HepG2 (cell line): ENCODE data around the gene STARD10. TPM values are rescaled to one million over a fixed set of nuclear protein-coding genes. Genes with fewer than 3 reads are reported as not detected.

Source experiments
- ARID4A ChIP-seq: sonication (generic); formaldehyde crosslinking; IDR thresholded peaks from 2 replicates; pipeline ENCODE4 v1.5.0; 2020; ENCODE audit warnings: mild to moderate bottlenecking, missing genetic modification reagents, borderline replicate concordance
- BCL6 ChIP-seq: IDR thresholded peaks from 2 replicates; pipeline ENCODE4 v1.6.1; 2016; ENCODE audit warnings: missing genetic modification reagents, missing compliant biosample characterization
- CENPT ChIP-seq: sonication (generic); formaldehyde crosslinking; IDR thresholded peaks from 2 replicates; pipeline ENCODE4 v1.8.0; 2022; ENCODE audit warnings: low read depth, mild to moderate bottlenecking, moderate library complexity, missing genetic modification reagents
- EP300 ChIP-seq, 3 experiments: sonication (generic) in 1 of 3; formaldehyde crosslinking in 1 of 3; IDR thresholded peaks; 2 replicates each; pipeline versions ENCODE4 v1.5.1 to v1.6.1; 2011 to 2020; ENCODE audit warnings: low read depth in 2 of 3, low read length in 2 of 3, borderline replicate concordance in 1 of 3, improper control_type of control experiment in 1 of 3, mild to moderate bottlenecking in 1 of 3, missing genetic modification reagents in 1 of 3, moderate library complexity in 1 of 3
- ETS1 ChIP-seq: sonication (generic); formaldehyde crosslinking; IDR thresholded peaks from 2 replicates; pipeline ENCODE4 v1.4.0; 2020; ENCODE audit warnings: missing genetic modification reagents
- GABPA ChIP-seq, 2 experiments: IDR thresholded peaks; 2 replicates each; pipeline ENCODE4 v1.6.1; 2011 to 2016; ENCODE audit warnings: low read depth in 2 of 2, low read length in 1 of 2, missing biosample characterization in 1 of 2, missing genetic modification characterization in 1 of 2
- GPBP1L1 ChIP-seq: sonication (generic); formaldehyde crosslinking; IDR thresholded peaks from 2 replicates; pipeline ENCODE4 v1.5.0; 2020; ENCODE audit warnings: mild to moderate bottlenecking, missing genetic modification reagents
- MIXL1 ChIP-seq: IDR thresholded peaks from 2 replicates; pipeline ENCODE4 v1.6.1; 2016
- NFE2 ChIP-seq: sonication (generic); formaldehyde crosslinking; IDR thresholded peaks from 2 replicates; pipeline ENCODE4 v1.4.0; 2020; ENCODE audit warnings: missing genetic modification reagents
- RXRA ChIP-seq: sonication (generic); formaldehyde crosslinking; IDR thresholded peaks from 2 replicates; pipeline ENCODE4 v1.5.1; 2020; ENCODE audit warnings: missing genetic modification reagents
- SALL2 ChIP-seq: sonication (generic); formaldehyde crosslinking; IDR thresholded peaks from 2 replicates; pipeline ENCODE4 v1.8.1; 2023; ENCODE audit warnings: mild to moderate bottlenecking, missing genetic modification reagents, inconsistent platforms
- SP4 ChIP-seq: sonication (generic); formaldehyde crosslinking; IDR thresholded peaks from 2 replicates; pipeline ENCODE4 v1.8.1; 2023; ENCODE audit warnings: mild to moderate bottlenecking, missing genetic modification reagents
- ZMYM3 ChIP-seq: sonication (generic); formaldehyde crosslinking; IDR thresholded peaks from 2 replicates; pipeline ENCODE4 v1.5.1; 2020; ENCODE audit warnings: mild to moderate bottlenecking, missing genetic modification reagents
- ZNF329 ChIP-seq: sonication (generic); formaldehyde crosslinking; IDR thresholded peaks from 2 replicates; pipeline ENCODE4 v1.9.0; 2021; ENCODE audit warnings: low read depth, mild to moderate bottlenecking, missing genetic modification reagents
- polyA plus RNA-seq, 8 experiments: library from polyadenylated mRNA; depleted of rRNA in 3 of 8; stranded (reverse) in 7 of 8; unstranded in 1 of 8; fragments of >200 nt; fragmentation: Illumina TruSeq in 4 of 8; extraction: Trizol in 4 of 8; gene quantifications; 2 replicates each; pipeline versions ENCODE4 v1.2.1 to v1.2.3, GENCODE V29; 2011 to 2016; ENCODE audit warnings: low read depth in 4 of 8, missing spikeins in 1 of 8, mixed read lengths in 1 of 8; ENCODE audit not compliant: insufficient read depth in 1 of 8
- total RNA-seq, 5 experiments: library from RNA; depleted of rRNA; stranded (reverse); fragments of >200 nt; fragmentation: Illumina TruSeq; extraction: Trizol; gene quantifications; 2 replicates each; pipeline ENCODE4 v1.2.3, GENCODE V29; 2016; ENCODE audit warnings: low read depth in 1 of 5
- TF ChIP-seq, protein P1 (sequence below): sonication (generic); formaldehyde crosslinking; IDR thresholded peaks from 2 replicates; pipeline ENCODE4 v1.4.0; 2020; ENCODE audit warnings: missing genetic modification reagents
- TF ChIP-seq, protein P2 (sequence below): IDR thresholded peaks from 2 replicates; pipeline ENCODE4 v1.6.1; 2016

The STARD10 gene
- total and polyA plus RNA-seq, 2 of the 13 experiments (the other 11 are each of a cell fraction or from before 2014, with no cell fraction given), result 260 to 341 TPM

GRCh38 chr11:72750086-72750485 is 43.8 kb downstream of the STARD10 start (continued):
- peak; percentile 30; the same call in 1 of the 2 replicates for TF ChIP-seq ARID4A (CRISPR knock-in tag)
- TF ChIP-seq, protein P1, sequence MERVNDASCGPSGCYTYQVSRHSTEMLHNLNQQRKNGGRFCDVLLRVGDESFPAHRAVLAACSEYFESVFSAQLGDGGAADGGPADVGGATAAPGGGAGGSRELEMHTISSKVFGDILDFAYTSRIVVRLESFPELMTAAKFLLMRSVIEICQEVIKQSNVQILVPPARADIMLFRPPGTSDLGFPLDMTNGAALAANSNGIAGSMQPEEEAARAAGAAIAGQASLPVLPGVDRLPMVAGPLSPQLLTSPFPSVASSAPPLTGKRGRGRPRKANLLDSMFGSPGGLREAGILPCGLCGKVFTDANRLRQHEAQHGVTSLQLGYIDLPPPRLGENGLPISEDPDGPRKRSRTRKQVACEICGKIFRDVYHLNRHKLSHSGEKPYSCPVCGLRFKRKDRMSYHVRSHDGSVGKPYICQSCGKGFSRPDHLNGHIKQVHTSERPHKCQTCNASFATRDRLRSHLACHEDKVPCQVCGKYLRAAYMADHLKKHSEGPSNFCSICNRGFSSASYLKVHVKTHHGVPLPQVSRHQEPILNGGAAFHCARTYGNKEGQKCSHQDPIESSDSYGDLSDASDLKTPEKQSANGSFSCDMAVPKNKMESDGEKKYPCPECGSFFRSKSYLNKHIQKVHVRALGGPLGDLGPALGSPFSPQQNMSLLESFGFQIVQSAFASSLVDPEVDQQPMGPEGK (CRISPR knock-in tag), result peak; percentile 91
- TF ChIP-seq ZNF329, result no peak
- TF ChIP-seq RXRA (CRISPR knock-in tag), result peak; percentile 74
- TF ChIP-seq MIXL1 (CRISPR knock-in tag), result no peak
- TF ChIP-seq SP4, result no peak
- peak in 1 of 2 experiments; percentile 59; a peak in 1 of 4 replicates for TF ChIP-seq EP300 (IDR thresholded peaks at IDR 0.05; ENCODE audit: low read depth in 2 of 2, low read length in 2 of 2)
- no peak; the same call in 1 of the 2 replicates for TF ChIP-seq EP300 (CRISPR knock-in tag; IDR thresholded peaks at IDR 0.05; ENCODE audit: borderline replicate concordance)
- TF ChIP-seq GABPA (IDR thresholded peaks at IDR 0.05; ENCODE audit: low read depth, low read length), result no peak
- TF ChIP-seq GABPA (CRISPR knock-in tag; IDR thresholded peaks at IDR 0.05; ENCODE audit: low read depth), result no peak
- TF ChIP-seq GPBP1L1, result no peak
- TF ChIP-seq ZMYM3 (CRISPR knock-in tag), result peak; percentile 62; the same call in 1 of the 2 replicates
- TF ChIP-seq SALL2 (CRISPR knock-in tag), result no peak
- no peak for TF ChIP-seq ETS1 (CRISPR knock-in tag)
- TF ChIP-seq, protein P2, sequence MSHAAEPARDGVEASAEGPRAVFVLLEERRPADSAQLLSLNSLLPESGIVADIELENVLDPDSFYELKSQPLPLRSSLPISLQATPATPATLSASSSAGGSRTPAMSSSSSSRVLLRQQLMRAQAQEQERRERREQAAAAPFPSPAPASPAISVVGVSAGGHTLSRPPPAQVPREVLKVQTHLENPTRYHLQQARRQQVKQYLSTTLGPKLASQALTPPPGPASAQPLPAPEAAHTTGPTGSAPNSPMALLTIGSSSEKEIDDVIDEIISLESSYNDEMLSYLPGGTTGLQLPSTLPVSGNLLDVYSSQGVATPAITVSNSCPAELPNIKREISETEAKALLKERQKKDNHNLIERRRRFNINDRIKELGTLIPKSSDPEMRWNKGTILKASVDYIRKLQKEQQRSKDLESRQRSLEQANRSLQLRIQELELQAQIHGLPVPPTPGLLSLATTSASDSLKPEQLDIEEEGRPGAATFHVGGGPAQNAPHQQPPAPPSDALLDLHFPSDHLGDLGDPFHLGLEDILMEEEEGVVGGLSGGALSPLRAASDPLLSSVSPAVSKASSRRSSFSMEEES (CRISPR knock-in tag), result no peak
- 0 out of 2 replicates have a peak, but pooled peaks have one; percentile 32 for TF ChIP-seq BCL6 (CRISPR knock-in tag)
- no peak for TF ChIP-seq CENPT (CRISPR knock-in tag)
- TF ChIP-seq NFE2 (CRISPR knock-in tag), result no peak
